Prostate gland (tissue), 2 donors: ENCODE results near the gene IGSF11. TPM values are rescaled to one million over a fixed set of nuclear protein-coding genes. Genes with fewer than 3 reads are reported as not detected.

Experiments
- DNase-seq: peaks from one replicate; pipeline ENCODE4 v3.0.0-alpha.2; 2019; ENCODE audit warnings: low spot score
- H3K27ac ChIP-seq, 2 donors: fragments of 200-600 bp; sonication (generic); 2 replicates each; pipeline ENCODE4 v1.5.1; 2017 to 2019
- H3K27me3 ChIP-seq: fragments of 200-600 bp; sonication (generic); replicated peaks from 2 replicates; pipeline ENCODE4 v1.5.1; 2019; ENCODE audit not compliant: insufficient read depth
- H3K36me3 ChIP-seq, 2 donors: fragments of 200-600 bp; sonication (generic); 1 replicate in 1 of 2; 2 replicates in 1 of 2; pipeline versions ENCODE4 v1.5.1 to v1.8.1; 2017 to 2019
- H3K4me1 ChIP-seq: fragments of 200-600 bp; sonication (generic); replicated peaks from 2 replicates; pipeline ENCODE4 v1.5.1; 2019
- H3K4me3 ChIP-seq, 2 donors: fragments of 200-600 bp; sonication (generic); 2 replicates each; pipeline ENCODE4 v1.5.1; 2017 to 2019
- H3K9me3 ChIP-seq: fragments of 200-600 bp; sonication (generic); 2 replicates; pipeline ENCODE4 v1.5.1; 2017
- POLR2A ChIP-seq: fragments of 450-650 bp; IDR thresholded peaks from one replicate; pipeline ENCODE4 v1.6.1; 2016; ENCODE audit warnings: antibody characterized with exemption, mild to moderate bottlenecking
- POLR2AphosphoS5 ChIP-seq: sonication (generic); formaldehyde crosslinking; IDR thresholded peaks from one replicate; pipeline ENCODE4 v1.6.1; 2017; ENCODE audit warnings: antibody characterized with exemption
- whole genome bisulfite sequencing: methylation state at CpG from one replicate; pipeline ENCODE4 v1.1.5; 2018; 5-methylcytosine and 5-hydroxymethylcytosine counted together
- intact Hi-C: fragments of 100-400 bp; cut with DNase I; formaldehyde crosslinking; loops from one replicate; pipeline ENCODE4 v1.14.2; 2022
- total RNA-seq, 2 donors: library from RNA; depleted of rRNA; stranded (reverse); fragments of >200 nt; gene quantifications; one replicate each; pipeline ENCODE4 v1.1.0, GENCODE V29; 2016
- TF ChIP-seq, protein P1 (sequence below), 4 experiments: fragments of 200-600 bp in 2 of 4; fragments of 450-650 bp in 2 of 4; sonication (generic) in 2 of 4; IDR thresholded peaks; 1 replicate in 3 of 4; 2 replicates in 1 of 4; pipeline ENCODE4 v1.5.1; 2016 to 2019; ENCODE audit warnings: antibody characterized with exemption in 4 of 4, mild to moderate bottlenecking in 2 of 4, moderate library complexity in 2 of 4

The IGSF11 gene
- total RNA-seq, 2 donors from 2014 or later: 0.46 to 30.9 TPM

- Histone ChIP-seq H3K4me1 (no peaks in the 10 kb centered on the region), H3K36me3 (no peaks in the 10 kb centered on the region), H3K27me3 (no peaks in the 10 kb centered on the region), H3K9me3 (no peaks in the 10 kb centered on the region), H3K27ac (no peak overlapping the region), H3K4me3 (no peak overlapping the region)
- intact Hi-C loops: no loop called here
- TF ChIP-seq POLR2A (no peak), POLR2AphosphoS5 (no peak)
- TF ChIP-seq, protein P1, sequence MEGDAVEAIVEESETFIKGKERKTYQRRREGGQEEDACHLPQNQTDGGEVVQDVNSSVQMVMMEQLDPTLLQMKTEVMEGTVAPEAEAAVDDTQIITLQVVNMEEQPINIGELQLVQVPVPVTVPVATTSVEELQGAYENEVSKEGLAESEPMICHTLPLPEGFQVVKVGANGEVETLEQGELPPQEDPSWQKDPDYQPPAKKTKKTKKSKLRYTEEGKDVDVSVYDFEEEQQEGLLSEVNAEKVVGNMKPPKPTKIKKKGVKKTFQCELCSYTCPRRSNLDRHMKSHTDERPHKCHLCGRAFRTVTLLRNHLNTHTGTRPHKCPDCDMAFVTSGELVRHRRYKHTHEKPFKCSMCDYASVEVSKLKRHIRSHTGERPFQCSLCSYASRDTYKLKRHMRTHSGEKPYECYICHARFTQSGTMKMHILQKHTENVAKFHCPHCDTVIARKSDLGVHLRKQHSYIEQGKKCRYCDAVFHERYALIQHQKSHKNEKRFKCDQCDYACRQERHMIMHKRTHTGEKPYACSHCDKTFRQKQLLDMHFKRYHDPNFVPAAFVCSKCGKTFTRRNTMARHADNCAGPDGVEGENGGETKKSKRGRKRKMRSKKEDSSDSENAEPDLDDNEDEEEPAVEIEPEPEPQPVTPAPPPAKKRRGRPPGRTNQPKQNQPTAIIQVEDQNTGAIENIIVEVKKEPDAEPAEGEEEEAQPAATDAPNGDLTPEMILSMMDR (IDR thresholded peaks at IDR 0.05): no peak
- WGBS: 84% methylated on average over 2 of the region's 2 CpGs
- no peak for DNase-seq
Measured at GRCh38 chr3:118968640-118969039, 66.0 kb downstream of the IGSF11 start.

- DNase-seq: no peak
- 70% methylated on average over 4 of the region's 4 CpGs for WGBS
- Histone ChIP-seq H3K4me3 (no peak overlapping the region), H3K27ac (no peak overlapping the region), H3K9me3 (no peaks in the 10 kb centered on the region), H3K36me3 (no peaks in the 10 kb centered on the region), H3K4me1 (no peaks in the 10 kb centered on the region), H3K27me3 (no peaks in the 10 kb centered on the region)
- TF ChIP-seq POLR2AphosphoS5: no peak
- no peak for TF ChIP-seq POLR2A
- TF ChIP-seq, protein P1 (IDR thresholded peaks at IDR 0.05): no peak
- intact Hi-C loops: no loop called here
Measured at GRCh38 chr3:118968111-118968510, 66.5 kb downstream of the IGSF11 start.

- intact Hi-C loops: no loop called here
- Histone ChIP-seq H3K4me1 (no peaks in the 10 kb centered on the region), H3K36me3 (no peaks in the 10 kb centered on the region), H3K4me3 (no peak overlapping the region), H3K27me3 (no peaks in the 10 kb centered on the region), H3K9me3 (no peaks in the 10 kb centered on the region), H3K27ac (no peak overlapping the region)
- TF ChIP-seq POLR2A: no peak
- TF ChIP-seq, protein P1 (IDR thresholded peaks at IDR 0.05): no peak
- no peak for TF ChIP-seq POLR2AphosphoS5
- DNase-seq: no peak
- 34% methylated on average over 2 of the region's 2 CpGs for WGBS
Measured at GRCh38 chr3:118966700-118967099, 67.9 kb downstream of the IGSF11 start.

GRCh38 chr3:118963711-118964110 is 70.9 kb downstream of the IGSF11 start:
- H3K9me3 ChIP-seq: no peaks in the 10 kb centered on the region
- DNase-seq: no peak
- no peaks in the 10 kb centered on the region for H3K4me1 ChIP-seq
- no peak overlapping the region for H3K4me3 ChIP-seq
- H3K27ac ChIP-seq: no peak overlapping the region
- no peaks in the 10 kb centered on the region for H3K36me3 ChIP-seq
- intact Hi-C loops: no loop called here
- TF ChIP-seq POLR2AphosphoS5 (no peak), POLR2A (no peak)
- TF ChIP-seq, protein P1 (IDR thresholded peaks at IDR 0.05): no peak
- WGBS: 57% methylated on average over 1 of the region's 1 CpG
- H3K27me3 ChIP-seq: no peaks in the 10 kb centered on the region

GRCh38 chr3:118960876-118961450 is 73.7 kb downstream of the IGSF11 start:
- Histone ChIP-seq H3K4me1 (no peaks in the 10 kb centered on the region), H3K9me3 (no peaks in the 10 kb centered on the region), H3K27me3 (peaks cover 3% of the 10 kb centered on the region), H3K4me3 (no peak overlapping the region), H3K27ac (no peak overlapping the region), H3K36me3 (no peaks in the 10 kb centered on the region)
- intact Hi-C loops: no loop called here
- WGBS: 88% methylated on average over 2 of the region's 2 CpGs
- TF ChIP-seq, protein P1 (IDR thresholded peaks at IDR 0.05): no peak
- TF ChIP-seq POLR2A (no peak), POLR2AphosphoS5 (no peak)
- DNase-seq: no peak
